HG03558 (cell line): ENCODE measurements around the gene B4GALT5.
"Not testable (repeated sequence)": the region's sequence is repeated elsewhere in the genome, so short reads cannot be mapped to it uniquely, and the experiment has no call there.

Experiments used
- ATAC-seq: cut with Tn5 transposase; IDR thresholded peaks from one replicate; pipeline ENCODE4 v1.9.1; 2021; ENCODE audit warnings: moderate number of reproducible peaks; ENCODE audit not compliant: unreplicated experiment; ENCODE audit errors: extremely low read depth

The B4GALT5 gene

DNA sequence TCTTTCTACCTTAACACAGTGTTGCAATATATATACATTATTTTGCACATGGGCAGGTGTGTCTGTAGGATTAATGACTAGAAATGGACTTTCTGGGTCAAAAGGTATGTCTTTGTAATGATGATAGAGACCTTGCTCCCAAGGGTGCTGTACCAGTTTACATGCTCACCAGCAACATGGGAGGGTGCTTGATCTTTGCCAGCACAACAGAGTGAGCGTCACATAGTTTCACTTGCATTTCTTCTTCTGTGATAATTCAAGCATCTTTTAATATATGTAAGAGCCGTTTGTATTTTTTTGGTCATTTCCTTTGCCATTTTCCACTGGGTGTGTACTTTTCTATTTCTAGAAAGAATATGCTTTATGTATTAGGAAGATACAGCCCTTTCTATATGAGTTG, 23.6 kb upstream of the B4GALT5 start:
- no peak for ATAC-seq

DNA sequence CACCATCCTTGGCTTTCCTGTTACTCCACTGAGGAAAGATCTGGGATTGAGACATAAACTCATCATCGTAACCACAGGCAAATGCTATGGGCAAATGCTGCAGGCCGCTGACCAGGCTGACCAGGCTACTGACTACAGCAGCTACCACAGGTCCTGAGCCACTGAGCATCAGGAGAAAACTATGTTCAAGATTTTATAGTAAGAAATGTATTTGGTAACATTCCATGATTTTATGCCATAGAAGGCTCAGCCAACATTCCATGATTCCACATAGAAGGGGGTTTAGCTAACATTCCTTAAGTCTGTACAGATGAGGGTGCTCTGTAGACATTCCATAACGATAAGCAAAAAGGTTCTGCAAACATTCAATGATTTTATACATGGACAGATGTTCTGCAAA, 16.1 kb upstream of the B4GALT5 start:
- no peak for ATAC-seq

DNA sequence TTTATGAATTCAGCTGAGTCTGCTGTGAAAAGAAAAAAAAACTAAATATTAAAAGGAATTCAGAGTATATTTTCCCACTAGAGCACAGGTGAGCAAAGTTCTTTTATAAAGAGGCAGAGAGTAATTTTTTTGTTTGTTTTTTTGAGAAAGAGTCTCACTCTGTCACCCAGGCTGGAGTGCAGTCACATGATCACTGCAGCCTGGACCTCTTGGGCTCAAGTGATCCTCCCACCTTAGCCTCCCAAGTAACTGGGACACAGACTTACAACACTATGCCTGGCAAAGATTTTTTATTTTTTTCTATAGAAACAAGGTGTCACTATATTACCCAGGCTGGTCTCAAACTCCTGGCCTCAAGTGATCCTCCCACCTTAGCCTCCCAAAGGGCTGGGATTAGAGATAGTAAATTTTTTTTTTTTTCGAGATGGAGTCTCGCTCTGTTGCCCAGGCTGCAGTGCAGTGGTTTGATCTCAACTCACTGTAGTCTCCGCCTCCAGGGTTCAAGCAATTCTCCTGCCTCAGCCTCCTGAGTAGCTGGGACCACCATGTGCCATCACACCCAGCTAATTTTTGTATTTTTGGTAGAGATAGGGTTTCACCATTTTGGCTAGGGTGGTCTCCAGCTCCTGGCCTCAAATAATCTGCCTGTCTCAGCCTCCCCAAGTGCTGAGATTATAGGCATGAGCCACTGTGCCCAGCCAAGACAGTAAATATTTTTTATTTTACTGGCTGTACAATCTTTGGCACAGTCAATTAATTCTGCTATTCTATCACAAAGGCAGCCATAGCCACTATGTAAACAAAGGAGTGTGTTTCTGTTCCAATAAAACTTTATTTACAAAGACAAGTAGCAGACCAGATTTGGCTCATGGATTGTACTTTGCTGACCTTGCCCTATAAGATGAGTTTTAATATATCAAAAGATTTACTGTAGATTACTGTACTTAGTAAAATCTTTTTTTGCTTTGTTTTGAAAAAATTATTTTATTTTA, 14.5 kb upstream of the B4GALT5 start:
- no peak for ATAC-seq

DNA sequence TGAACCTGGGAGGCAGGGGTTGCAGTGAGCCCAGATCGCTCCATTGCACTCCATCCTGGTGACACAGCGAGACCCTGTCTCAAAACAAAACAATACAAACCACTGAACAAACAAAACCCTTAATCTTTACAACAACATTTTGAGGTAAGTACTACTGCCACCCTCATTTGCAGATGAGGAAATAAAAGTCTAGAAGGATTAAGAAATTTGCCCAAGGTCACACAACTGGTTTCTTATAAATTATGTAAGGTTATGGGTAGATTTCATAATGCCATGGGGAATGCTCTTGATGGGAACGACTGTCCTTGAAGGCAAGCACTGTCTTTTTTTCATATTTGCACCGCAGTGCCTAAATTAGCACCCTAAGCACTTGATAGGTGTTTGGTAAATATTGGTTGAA, 13.8 kb upstream of the B4GALT5 start:
- no peak for ATAC-seq

DNA sequence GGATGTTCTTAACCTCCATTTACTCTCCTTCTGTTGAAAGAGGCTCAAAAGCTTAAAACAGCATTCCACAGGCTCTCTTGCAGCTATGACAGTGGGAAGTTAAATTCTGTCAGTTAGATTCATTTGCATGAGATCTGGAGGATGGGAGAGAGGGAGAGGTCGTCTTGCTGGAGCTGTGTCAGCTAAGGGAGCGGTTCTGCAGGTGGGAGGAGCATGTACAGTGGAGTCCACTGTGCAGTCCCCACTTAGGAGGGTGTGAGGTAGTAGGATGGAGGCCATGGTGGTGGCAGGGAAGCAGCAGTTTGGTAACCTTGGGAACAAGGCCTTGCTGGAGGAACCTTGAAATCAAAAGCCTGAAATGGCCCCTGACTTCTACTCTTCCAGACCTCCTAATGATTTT, 12.0 kb upstream of the B4GALT5 start:
- no peak for ATAC-seq

DNA sequence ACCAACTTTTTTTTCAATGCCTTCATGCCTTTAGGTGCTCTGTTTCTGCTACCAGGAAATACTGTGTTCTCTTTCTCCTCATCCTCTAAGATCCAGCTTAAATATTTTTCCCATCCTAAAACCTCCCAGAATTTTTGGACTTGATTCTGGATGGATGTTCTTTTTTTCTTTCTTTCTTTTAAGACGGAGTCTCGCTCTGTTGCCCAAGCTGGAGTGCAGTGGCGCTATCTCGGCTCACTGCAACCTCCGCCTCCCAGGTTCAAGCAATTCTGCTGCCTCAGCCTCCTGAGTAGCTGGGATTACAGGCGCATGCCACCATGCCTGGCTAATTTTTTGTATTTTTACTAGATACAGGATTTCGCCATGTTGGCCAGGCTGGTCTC, 11.5 kb upstream of the B4GALT5 start:
- not testable (repeated sequence) for ATAC-seq

DNA sequence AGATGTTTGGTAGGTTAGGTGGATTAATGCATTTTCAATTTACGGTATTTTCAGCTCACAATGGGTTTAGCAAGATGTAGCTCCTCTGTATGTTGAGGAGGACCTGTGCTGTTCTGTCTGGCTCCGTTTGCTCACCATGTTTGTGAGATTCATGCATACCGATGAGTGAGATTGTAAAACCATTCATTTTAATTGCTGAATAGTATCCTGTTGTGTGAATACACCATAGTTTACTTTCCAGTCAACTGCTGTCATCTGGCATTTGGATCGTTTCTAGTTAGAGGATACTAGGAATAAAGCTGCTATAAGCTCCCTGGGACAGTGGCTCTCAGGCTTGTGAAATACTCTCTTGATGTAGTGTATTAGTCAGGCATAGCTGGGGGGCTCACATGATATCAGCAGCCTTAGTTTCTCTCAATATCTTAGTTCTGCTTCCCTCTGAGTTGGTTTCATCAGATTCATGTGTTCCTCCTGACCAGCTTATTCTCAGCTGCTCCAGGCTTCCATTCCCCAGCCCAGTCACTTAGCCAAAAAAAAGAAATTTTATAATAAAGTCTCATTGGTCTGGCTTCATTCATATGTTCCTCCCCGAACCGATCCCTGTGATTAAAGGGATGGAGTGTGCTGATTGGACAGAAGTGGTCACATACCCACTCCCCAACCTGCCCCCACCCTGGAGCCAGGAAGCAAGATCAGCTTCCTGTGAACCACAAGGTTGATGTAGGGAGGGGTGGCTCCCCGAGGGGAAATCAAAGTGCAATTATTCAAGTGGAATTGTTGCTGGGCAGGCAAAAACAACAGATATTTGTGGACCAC, 10.9 kb upstream of the B4GALT5 start:
- ATAC-seq, result no peak

DNA sequence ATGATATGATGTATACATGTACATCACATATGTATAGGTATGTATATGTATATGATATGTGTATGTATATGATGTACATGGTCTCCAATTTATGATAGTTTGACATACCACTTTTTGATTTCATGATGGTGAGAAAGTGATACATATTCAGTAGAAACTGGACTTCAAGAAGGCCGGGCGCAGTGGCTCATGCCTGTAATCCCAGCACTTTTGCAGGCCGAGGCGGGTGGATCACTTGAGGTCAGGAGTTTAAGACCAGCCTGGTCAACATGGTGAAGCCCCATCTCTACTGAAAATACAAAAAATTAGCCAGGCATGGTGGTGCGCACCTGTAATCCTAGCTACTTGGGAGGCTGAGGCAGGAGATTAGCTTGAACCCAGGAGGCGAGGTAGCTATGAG, 10.1 kb upstream of the B4GALT5 start:
- ATAC-seq, result not testable (repeated sequence)

DNA sequence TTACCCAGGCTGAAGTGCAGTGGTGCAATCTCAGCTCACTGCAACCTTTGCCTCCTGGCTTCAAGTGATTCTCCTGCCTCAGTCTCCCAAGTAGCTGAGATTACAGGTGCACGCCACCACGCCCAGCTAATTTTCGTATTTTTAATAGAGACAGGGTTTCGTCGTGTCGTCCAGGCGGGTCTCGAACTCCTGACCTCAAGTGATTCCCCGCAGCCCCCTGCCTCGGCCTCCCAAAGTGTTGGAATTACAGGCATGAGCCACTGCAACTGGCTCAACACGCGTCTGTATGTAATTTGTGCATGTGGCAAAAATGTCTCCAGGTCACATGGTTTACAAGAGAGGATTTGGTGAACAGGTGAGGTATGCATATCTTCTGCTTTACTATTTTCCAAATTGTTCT, 7.6 kb upstream of the B4GALT5 start:
- ATAC-seq, result not testable (repeated sequence)

DNA sequence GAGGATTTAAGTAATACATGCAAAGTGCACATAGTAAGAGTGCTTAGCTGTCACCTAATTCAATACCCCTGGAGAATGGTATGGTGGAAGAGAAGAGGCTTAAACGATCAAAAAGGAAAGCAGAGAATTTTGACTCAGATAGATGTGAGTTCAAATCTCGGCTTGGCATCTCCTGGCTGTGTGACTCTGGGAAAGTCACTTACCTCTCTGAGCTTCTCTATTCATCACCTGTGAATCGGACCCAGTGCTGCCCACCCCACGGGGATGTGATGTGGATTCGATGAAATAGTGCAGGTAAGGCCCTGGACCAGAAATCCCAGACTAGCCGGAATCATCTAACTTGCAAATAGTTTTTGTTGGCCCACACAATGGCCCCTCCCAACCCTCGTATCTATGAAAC, 1.8 kb upstream of the B4GALT5 start:
- no peak for ATAC-seq

DNA sequence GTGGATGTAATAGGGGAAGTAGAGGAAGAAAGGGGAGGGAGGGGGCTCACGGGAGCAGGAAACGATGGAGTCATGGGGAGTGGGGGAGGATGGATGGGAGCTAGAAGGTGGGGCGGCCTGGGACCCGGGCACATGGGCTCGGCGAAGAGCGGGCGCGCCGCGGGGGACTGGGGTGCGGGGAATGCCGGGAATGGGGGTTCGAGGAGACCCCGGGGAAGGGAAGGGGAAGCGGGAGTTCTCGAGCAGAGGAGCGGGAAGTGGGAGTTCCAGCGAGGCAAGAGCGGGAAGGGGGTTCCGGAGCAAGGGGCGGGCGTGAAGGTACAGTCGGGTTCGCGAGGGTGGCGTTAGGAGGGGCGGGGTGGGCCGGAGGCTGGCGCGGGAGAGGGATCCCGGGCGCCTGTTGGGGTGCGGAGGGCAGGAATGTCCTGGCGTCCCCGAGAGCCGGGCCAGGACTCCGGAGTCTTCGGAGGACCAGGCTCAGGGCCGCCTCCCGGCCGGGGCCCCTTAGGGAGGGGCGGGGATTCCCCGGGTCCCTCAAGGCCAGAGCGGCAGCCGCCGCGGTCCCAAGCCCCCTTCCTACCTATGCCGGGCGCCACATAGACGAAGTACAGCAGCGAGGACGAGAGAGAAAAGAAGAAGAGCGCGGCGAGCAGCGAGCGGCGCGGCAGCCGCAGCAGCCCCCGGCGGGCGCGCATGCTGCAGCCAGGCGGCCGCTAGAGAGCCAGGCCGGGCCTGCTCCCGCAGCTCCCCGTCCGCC, 504 bp downstream of the B4GALT5 start:
- peak; percentile 14 for ATAC-seq

DNA sequence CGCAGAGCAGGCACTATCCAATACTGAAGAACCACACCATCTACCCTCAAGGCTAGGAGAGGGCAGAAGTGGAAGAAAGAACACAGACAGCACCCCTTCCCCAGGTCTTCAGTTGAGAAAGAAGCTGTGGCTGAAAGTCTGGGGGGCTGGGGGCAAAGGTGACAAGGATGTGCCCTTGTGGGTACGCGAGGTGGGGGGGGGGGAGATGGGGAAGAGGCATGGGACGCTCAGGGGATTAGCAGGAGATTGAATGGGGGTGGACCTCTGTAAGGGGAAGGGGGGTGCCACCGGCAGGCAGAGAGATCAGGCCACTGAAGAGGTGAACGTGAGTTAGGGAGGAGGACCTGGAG, 1.1 kb downstream of the B4GALT5 start:
- ATAC-seq, result no peak

DNA sequence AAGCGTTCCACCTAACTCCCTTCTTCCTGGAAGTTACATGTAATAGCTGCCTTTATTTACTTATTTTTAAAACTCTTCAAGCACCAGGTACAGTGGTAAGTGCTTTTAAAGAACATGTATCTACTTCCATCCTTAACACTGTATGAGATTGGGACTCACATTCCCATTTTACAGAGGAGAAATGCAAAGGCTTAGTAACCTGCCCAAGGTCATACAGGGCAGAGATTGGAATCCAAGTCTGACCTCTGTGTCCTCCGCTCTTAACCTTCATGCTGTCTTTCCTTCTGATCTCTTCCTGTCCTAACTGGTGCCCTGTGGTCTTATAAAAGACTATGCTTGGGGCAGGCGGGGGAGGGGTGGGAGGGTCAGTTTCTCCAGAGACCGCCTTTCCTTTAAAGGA, 1.6 kb downstream of the B4GALT5 start:
- ATAC-seq, result no peak

DNA sequence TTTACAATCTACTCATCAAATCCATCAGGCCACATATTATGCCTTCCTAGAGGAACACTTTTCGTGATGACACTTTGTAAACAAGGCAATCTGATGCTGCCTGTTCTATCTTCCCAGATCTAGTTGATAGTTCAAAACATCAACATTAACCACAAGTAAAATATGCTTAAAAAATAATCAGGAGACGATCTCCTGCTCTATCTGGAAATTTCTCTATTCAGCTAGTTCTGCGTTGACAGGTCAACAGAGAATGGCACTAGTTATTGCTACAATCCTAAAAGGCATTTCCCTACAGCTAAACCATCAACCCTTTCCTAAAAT, 2.1 kb downstream of the B4GALT5 start:
- no peak for ATAC-seq

DNA sequence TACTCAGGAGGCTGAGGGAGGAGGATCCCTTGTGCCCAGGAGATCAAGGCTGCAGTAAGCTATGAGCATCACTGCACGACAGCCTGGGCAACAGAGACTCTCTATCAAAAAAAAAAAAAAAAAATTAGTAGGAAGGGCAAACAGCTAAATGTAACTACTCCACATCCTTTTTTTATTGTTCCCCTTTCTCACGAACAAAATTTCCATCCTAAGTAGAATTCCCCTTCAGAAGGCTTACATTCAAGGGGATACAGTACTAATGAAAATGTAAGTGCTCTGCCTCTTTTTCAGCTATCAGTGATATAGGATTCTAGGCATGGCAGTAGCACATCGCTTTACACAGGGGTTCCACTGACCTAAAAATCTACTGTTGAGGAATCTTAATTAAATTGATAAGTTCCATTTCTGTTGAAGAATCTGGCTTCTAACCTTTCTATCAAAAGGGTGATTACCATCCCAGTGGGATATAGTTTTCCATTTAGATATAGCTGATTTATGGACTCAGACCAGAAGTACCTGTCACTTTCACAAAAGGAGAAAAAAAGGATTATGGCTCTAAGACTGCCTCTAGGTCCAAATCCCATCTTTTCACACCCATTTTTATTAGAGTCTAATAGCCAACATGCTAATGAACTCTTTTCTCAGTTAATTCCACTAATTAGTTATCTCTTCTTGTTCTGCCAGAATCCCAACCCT, 2.6 kb downstream of the B4GALT5 start:
- ATAC-seq, result no peak

DNA sequence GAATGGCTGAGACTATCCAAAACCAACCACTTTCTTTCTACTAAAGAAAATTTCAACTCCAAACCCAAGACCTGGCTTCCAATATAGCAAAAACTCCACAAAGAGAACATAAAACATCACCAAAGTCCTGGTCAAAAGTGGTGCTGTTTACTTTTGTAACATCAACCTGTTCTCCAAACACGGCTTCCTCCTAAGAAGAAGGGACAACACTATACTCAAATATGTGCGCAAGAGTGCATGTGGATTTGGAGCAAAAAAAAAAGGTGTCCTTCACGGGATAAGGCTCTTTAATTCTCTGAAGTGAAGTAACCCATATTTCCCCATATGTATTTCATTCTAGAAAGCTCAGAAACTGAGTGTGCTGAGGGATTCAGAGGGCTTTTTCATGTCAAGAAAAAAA, 6.6 kb downstream of the B4GALT5 start:
- no peak for ATAC-seq

DNA sequence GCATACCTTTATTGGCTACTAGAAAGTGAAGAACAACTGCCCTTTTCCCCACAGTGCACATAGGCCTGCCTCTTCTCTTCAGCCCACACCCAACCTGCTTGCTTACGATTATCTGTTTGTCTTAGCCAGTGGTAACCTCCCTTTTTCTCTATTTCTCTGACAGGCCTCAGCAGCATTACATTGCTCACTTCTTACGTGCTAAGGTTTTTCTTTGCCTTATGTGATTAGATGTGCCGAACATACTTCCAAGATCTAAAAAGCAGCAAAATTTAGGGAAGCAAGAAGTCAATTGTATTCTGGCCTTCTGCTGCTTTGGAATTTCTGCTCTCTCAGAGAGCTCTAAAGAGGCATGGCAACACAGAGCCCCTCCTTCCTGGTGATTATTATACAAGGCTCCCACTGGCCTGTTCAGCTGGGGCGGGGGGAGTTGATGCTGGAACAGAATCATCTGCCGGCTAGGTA, 7.0 kb downstream of the B4GALT5 start:
- ATAC-seq, result no peak

DNA sequence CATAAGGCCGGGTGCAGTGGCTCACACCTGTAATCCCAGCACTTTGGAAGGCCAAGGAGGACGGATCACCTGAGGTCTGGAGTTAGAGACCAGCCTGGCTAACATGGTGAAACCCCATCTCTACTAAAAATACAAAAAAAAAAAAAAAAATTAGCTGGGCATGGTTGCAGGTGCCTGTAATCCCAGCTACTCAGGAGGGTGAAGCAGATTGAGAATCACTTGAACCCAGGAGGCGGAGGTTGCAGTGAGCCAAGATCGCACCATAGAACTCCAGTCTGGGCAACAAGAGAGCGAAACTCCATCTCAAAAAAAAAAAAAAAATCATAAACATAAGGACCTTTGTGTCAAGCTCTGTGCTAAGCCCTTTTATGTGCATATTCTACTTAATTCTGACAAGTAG, 7.8 kb downstream of the B4GALT5 start:
- not testable (repeated sequence) for ATAC-seq

DNA sequence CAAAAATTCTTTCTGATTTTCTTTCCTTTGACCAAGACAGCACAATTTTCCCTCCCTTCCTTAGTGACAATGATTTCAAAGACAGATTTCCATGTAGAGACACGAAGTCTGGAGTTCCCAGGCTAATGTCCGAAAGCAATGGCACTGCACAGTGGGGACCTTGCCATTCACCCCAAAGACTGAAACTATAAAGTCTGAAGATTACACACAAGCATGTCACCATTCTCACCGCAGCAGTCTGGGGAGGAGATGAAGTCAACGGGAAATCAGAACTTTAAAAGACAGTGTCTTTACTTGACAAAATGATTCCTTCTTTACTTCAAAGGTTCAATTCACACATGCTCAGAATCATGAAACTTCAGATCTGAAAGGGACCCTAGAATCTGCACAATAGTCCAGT, 8.3 kb downstream of the B4GALT5 start:
- ATAC-seq, result no peak

DNA sequence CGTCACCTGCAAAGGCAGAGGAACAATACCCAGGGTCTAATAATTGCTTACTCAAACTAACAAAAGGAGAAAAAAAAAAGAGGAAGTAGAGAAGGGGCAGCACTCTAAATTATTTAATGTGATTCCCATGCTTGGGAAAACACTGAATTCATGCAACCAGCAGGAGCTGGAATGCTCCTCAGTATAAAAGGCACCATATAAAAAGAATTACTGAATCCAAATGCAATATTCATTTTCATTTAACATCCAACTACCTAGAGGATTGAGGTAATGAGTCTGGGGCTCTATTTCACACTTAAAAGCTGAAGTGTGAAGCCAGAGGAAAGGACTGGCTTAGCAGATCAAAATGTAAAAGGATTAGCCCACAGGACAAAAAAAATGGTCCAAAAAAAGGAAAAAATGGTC, 8.7 kb downstream of the B4GALT5 start:
- no peak for ATAC-seq
